HEK293 (cell line): ENCODE measurements around the gene SNAPIN.
A peak's percentile ranks its signal among the peaks of the same experiment; 100 is the strongest.

Source experiments
- EGR2 ChIP-seq: fragments of 450-650 bp; formaldehyde crosslinking; IDR thresholded peaks from 2 replicates; pipeline ENCODE4 v1.5.1; 2016; ENCODE audit warnings: low read depth, missing biosample characterization, missing genetic modification characterization
- GFI1B ChIP-seq: fragments of 450-650 bp; formaldehyde crosslinking; IDR thresholded peaks from 2 replicates; pipeline ENCODE4 v1.5.1; 2016; ENCODE audit warnings: missing biosample characterization, missing genetic modification characterization
- KLF7 ChIP-seq: fragments of 450-650 bp; formaldehyde crosslinking; IDR thresholded peaks from 2 replicates; pipeline ENCODE4 v1.5.1; 2016; ENCODE audit warnings: missing biosample characterization, missing genetic modification characterization, borderline replicate concordance
- MEIS1 ChIP-seq: sonication (generic); formaldehyde crosslinking; IDR thresholded peaks from 2 replicates; pipeline ENCODE4 v1.8.1; 2022; ENCODE audit warnings: missing genetic modification reagents, mild to moderate bottlenecking, borderline replicate concordance
- SCRT1 ChIP-seq: fragments of 450-650 bp; formaldehyde crosslinking; IDR thresholded peaks from 2 replicates; pipeline ENCODE4 v1.5.1; 2016; ENCODE audit warnings: missing biosample characterization, missing genetic modification characterization, borderline replicate concordance
- TSHZ1 ChIP-seq: fragments of 450-650 bp; formaldehyde crosslinking; IDR thresholded peaks from 2 replicates; pipeline ENCODE4 v1.5.1; 2016; ENCODE audit warnings: missing biosample characterization, missing genetic modification characterization, borderline replicate concordance
- WT1 ChIP-seq: fragments of 450-650 bp; formaldehyde crosslinking; IDR thresholded peaks from 2 replicates; pipeline ENCODE4 v1.5.1; 2016; ENCODE audit warnings: missing biosample characterization, missing genetic modification characterization
- ZBTB17 ChIP-seq: fragments of 450-650 bp; formaldehyde crosslinking; IDR thresholded peaks from 2 replicates; pipeline ENCODE4 v1.5.1; 2016; ENCODE audit warnings: missing biosample characterization, missing genetic modification characterization
- ZBTB48 ChIP-seq: fragments of 450-650 bp; formaldehyde crosslinking; IDR thresholded peaks from 2 replicates; pipeline ENCODE4 v1.5.1; 2016; ENCODE audit warnings: missing biosample characterization, missing genetic modification characterization
- ZBTB7A ChIP-seq: fragments of 450-650 bp; formaldehyde crosslinking; IDR thresholded peaks from 2 replicates; pipeline ENCODE4 v1.5.1; 2016; ENCODE audit warnings: low read depth, missing biosample characterization, missing genetic modification characterization
- ZFHX2 ChIP-seq: fragments of 450-650 bp; formaldehyde crosslinking; conservative IDR thresholded peaks from 2 replicates; pipeline ENCODE4 v1.5.1; 2016; ENCODE audit warnings: missing biosample characterization, missing genetic modification characterization
- ZFP69B ChIP-seq: fragments of 450-650 bp; formaldehyde crosslinking; IDR thresholded peaks from 2 replicates; pipeline ENCODE4 v1.5.1; 2016; ENCODE audit warnings: missing biosample characterization, missing genetic modification characterization
- ZNF112 ChIP-seq: fragments of 450-650 bp; formaldehyde crosslinking; IDR thresholded peaks from 2 replicates; pipeline ENCODE4 v1.5.0; 2017; ENCODE audit warnings: missing biosample characterization, missing genetic modification characterization
- ZNF175 ChIP-seq: fragments of 450-650 bp; formaldehyde crosslinking; IDR thresholded peaks from 2 replicates; pipeline ENCODE4 v1.5.1; 2016; ENCODE audit warnings: missing biosample characterization, missing genetic modification characterization
- ZNF18 ChIP-seq: fragments of 450-650 bp; formaldehyde crosslinking; IDR thresholded peaks from 2 replicates; pipeline ENCODE4 v1.5.1; 2016; ENCODE audit warnings: missing biosample characterization, missing genetic modification characterization
- ZNF223 ChIP-seq: fragments of 450-650 bp; formaldehyde crosslinking; IDR thresholded peaks from 2 replicates; pipeline ENCODE4 v1.5.1; 2016; ENCODE audit warnings: missing biosample characterization, missing genetic modification characterization
- ZNF280C ChIP-seq: fragments of 450-650 bp; formaldehyde crosslinking; IDR thresholded peaks from 2 replicates; pipeline ENCODE4 v1.5.1; 2016; ENCODE audit warnings: missing biosample characterization, missing genetic modification characterization
- ZNF335 ChIP-seq: fragments of 450-650 bp; formaldehyde crosslinking; conservative IDR thresholded peaks from 2 replicates; pipeline ENCODE4 v1.5.1; 2016; ENCODE audit warnings: missing biosample characterization, missing genetic modification characterization
- ZNF473 ChIP-seq: fragments of 450-650 bp; formaldehyde crosslinking; IDR thresholded peaks from 2 replicates; pipeline ENCODE4 v1.5.1; 2017; ENCODE audit warnings: missing biosample characterization, missing genetic modification characterization
- ZNF488 ChIP-seq: fragments of 450-650 bp; formaldehyde crosslinking; IDR thresholded peaks from 2 replicates; pipeline ENCODE4 v1.5.1; 2016; ENCODE audit warnings: missing biosample characterization, missing genetic modification characterization
- ZNF610 ChIP-seq: fragments of 450-650 bp; formaldehyde crosslinking; IDR thresholded peaks from 2 replicates; pipeline ENCODE4 v1.5.1; 2016; ENCODE audit warnings: missing biosample characterization, missing genetic modification characterization, borderline replicate concordance
- ZNF654 ChIP-seq: fragments of 450-650 bp; formaldehyde crosslinking; IDR thresholded peaks from 2 replicates; pipeline ENCODE4 v1.5.1; 2016; ENCODE audit warnings: low read depth, missing biosample characterization, missing genetic modification characterization
- ZNF692 ChIP-seq: fragments of 450-650 bp; formaldehyde crosslinking; IDR thresholded peaks from 2 replicates; pipeline ENCODE4 v1.5.1; 2016; ENCODE audit warnings: missing biosample characterization, missing genetic modification characterization
- ZNF747 ChIP-seq: fragments of 450-650 bp; formaldehyde crosslinking; IDR thresholded peaks from 2 replicates; pipeline ENCODE4 v1.5.1; 2016; ENCODE audit warnings: missing biosample characterization, missing genetic modification characterization
- ZNF76 ChIP-seq: fragments of 450-650 bp; formaldehyde crosslinking; IDR thresholded peaks from 2 replicates; pipeline ENCODE4; 2016; ENCODE audit warnings: low read depth, missing biosample characterization, missing genetic modification characterization, borderline replicate concordance
- ZSCAN23 ChIP-seq: fragments of 450-650 bp; formaldehyde crosslinking; IDR thresholded peaks from 2 replicates; pipeline ENCODE4 v1.5.1; 2016; ENCODE audit warnings: missing biosample characterization, missing genetic modification characterization
- ZSCAN30 ChIP-seq: fragments of 450-650 bp; IDR thresholded peaks from 2 replicates; pipeline ENCODE4 v1.5.1; 2018; ENCODE audit warnings: missing biosample characterization, mild to moderate bottlenecking, missing genetic modification characterization, moderate library complexity

Gene SNAPIN

GRCh38 chr1:153677718-153678518 lies 19.4 kb downstream of the SNAPIN start (continued):
- TF ChIP-seq MEIS1 (CRISPR knock-in tag) (no peak), GFI1B (tag by site-specific recombination) (0 out of 2 replicates have a peak, but pooled peaks have one; percentile 21), ZNF488 (tag by site-specific recombination) (no peak), ZNF76 (tag by site-specific recombination) (0 out of 2 replicates have a peak, but pooled peaks have one; percentile 14), ZNF692 (tag by site-specific recombination) (peak; percentile 75), ZBTB48 (tag by site-specific recombination) (no peak), ZNF280C (tag by site-specific recombination) (no peak), ZSCAN30 (peak; percentile 76; the same call in 1 of the 2 replicates), ZNF18 (tag by site-specific recombination) (peak; percentile 25; the same call in 1 of the 2 replicates), ZFHX2 (peak; percentile 92), WT1 (tag by site-specific recombination) (0 out of 2 replicates have a peak, but pooled peaks have one; percentile 49), ZNF112 (no peak), KLF7 (tag by site-specific recombination) (no peak), ZBTB7A (peak; percentile 96), TSHZ1 (tag by site-specific recombination) (0 out of 2 replicates have a peak, but pooled peaks have one; percentile 10), ZNF654 (peak; percentile 96), SCRT1 (tag by site-specific recombination) (no peak), ZNF610 (tag by site-specific recombination) (0 out of 2 replicates have a peak, but pooled peaks have one; percentile 33), ZNF473 (tag by site-specific recombination) (no peak), ZNF335 (no peak), ZFP69B (tag by site-specific recombination) (peak; percentile 56; the same call in 1 of the 2 replicates), ZBTB17 (peak; percentile 73), ZSCAN23 (tag by site-specific recombination) (peak; percentile 64; the same call in 1 of the 2 replicates), ZNF175 (tag by site-specific recombination) (no peak), ZNF747 (tag by site-specific recombination) (no peak), EGR2 (tag by site-specific recombination) (peak; percentile 81), ZNF223 (no peak)
